ENCODE data around the gene RNF20. TPM values are rescaled to one million over a fixed set of nuclear protein-coding genes. Genes with fewer than 3 reads are reported as not detected.

Gene RNF20
- total RNA-seq, 4 donors from 2014 or later, result 23.6 to 40.7 (median 32.7) TPM

DNA sequence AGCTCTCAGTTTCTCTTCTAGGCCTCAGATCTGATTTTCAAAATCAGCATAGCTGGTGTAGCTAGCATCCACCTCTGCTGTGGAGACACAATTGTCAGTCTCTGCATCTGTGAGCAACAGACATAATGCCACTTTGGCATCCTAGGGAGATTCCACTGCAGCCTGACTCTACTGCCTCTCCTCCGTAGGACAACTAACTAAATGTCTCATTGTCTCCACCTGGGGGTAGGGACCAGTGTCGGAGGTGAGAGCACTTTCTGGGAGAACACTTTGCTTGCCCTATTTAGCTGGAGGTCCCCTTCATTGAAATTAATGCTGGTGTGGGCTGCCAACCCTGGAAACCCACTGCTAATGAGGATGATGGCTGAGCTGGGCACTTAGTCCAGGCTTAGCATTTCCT, 59.7 kb downstream of the RNF20 start:
- H3K4me1 ChIP-seq, result no peaks in the 10 kb centered on the region
- no peak overlapping the region for H3K4me3 ChIP-seq
- no peak overlapping the region for H3K27ac ChIP-seq
- H3K9me3 ChIP-seq, result no peaks in the 10 kb centered on the region
- no peaks in the 10 kb centered on the region for H3K36me3 ChIP-seq
- no peaks in the 10 kb centered on the region for H3K27me3 ChIP-seq
- ATAC-seq, result no peak
- 90% methylated on average over 2 of the region's 2 CpGs; no CpG with 5 or more reads in 1 of the 2 donors for WGBS, 2 donors (ENCODE audit: low coverage in 1 of 2)
- TF ChIP-seq POLR2A (IDR thresholded peaks at IDR 0.05), result no peak
- TF ChIP-seq POLR2AphosphoS5 (IDR thresholded peaks at IDR 0.05), result no peak
- TF ChIP-seq, protein P1, sequence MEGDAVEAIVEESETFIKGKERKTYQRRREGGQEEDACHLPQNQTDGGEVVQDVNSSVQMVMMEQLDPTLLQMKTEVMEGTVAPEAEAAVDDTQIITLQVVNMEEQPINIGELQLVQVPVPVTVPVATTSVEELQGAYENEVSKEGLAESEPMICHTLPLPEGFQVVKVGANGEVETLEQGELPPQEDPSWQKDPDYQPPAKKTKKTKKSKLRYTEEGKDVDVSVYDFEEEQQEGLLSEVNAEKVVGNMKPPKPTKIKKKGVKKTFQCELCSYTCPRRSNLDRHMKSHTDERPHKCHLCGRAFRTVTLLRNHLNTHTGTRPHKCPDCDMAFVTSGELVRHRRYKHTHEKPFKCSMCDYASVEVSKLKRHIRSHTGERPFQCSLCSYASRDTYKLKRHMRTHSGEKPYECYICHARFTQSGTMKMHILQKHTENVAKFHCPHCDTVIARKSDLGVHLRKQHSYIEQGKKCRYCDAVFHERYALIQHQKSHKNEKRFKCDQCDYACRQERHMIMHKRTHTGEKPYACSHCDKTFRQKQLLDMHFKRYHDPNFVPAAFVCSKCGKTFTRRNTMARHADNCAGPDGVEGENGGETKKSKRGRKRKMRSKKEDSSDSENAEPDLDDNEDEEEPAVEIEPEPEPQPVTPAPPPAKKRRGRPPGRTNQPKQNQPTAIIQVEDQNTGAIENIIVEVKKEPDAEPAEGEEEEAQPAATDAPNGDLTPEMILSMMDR (IDR thresholded peaks at IDR 0.05), result no peak
- no peak for TF ChIP-seq EP300 (IDR thresholded peaks at IDR 0.05)

DNA sequence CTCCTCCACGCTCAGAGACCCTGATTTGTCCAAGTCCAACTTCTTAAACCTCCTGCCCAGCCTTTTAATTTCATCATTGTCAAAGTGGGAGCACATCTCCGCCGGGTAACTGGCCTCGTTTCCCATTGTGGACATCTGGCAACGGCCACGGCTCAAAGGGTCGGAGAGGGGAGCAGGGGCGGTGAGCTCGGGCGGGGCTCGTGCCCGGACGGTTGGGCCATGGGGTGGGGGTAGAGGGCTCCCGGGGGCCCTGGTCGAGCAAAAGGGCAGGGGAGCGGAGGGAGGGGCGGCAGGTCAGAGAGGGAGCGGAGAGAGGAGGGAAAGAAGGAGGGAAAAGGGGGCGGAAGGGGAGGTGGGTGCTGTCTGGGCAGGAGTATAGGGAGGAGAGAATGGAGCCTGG, 61.1 kb downstream of the RNF20 start, which contains the start of gene PPP3R2:
TSS of gene PPP3R2 (minus strand) at position 174 of the 400 bp plus-strand sequence. CDS start at position 126, 48 bp downstream.
- no peak for ATAC-seq
- H3K36me3 ChIP-seq, result no peaks in the 10 kb centered on the region
- no peak within 1 kb of the TSS for H3K27ac ChIP-seq
- H3K4me3 ChIP-seq, result no peak within 1 kb of the TSS
- TF ChIP-seq POLR2A (IDR thresholded peaks at IDR 0.05), result no peak
- H3K9me3 ChIP-seq, result no peaks in the 10 kb centered on the region
- H3K27me3 ChIP-seq, result no peaks in the 10 kb centered on the region
- H3K4me1 ChIP-seq, result no peaks in the 10 kb centered on the region
- WGBS, 2 donors (ENCODE audit: low coverage in 1 of 2), result 83 to 86% methylated on average over 5 to 11 of the region's 19 CpGs

- TF ChIP-seq POLR2AphosphoS5 (IDR thresholded peaks at IDR 0.05) (no peak), EP300 (IDR thresholded peaks at IDR 0.05) (no peak)
- TF ChIP-seq, protein P1 (IDR thresholded peaks at IDR 0.05), result peak; percentile 31 to 71 (median 40)
- 14 to 17% methylated on average over 7 to 11 of the region's 11 CpGs for WGBS, 2 donors (ENCODE audit: low coverage in 1 of 2)
- Histone ChIP-seq H3K4me1 (peaks cover 0 to 4% (median 0%) of the 10 kb centered on the region in 3 donors), H3K9me3 (no peaks in the 10 kb centered on the region), H3K36me3 (no peaks in the 10 kb centered on the region), H3K27ac (no peak overlapping the region), H3K27me3 (peaks cover 4% of the 10 kb centered on the region), H3K4me3 (no peak overlapping the region)
- no peak for ATAC-seq
Measured at GRCh38 chr9:101601904-101602765, 68.5 kb downstream of the RNF20 start.

DNA sequence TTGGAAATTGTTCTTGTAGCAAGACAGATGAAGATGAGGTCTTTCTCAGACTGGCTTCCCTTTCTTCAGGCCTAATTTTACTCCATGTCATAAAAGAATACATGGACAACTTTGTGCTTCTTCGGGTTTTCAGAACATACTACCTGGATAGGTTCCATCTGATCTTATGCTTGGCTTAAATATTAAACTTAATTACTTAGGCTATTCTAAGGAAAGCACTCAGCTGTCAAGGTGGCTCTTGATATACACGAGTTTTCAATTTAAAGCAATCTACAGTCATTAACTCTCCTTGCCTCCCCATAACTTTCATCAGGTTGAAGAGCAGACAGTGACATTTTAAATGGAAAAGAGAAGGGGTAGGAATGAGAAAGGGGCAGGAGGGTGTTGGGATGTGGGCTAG, 70.6 kb downstream of the RNF20 start:
- Histone ChIP-seq H3K4me1 (peaks cover 0 to 4% (median 0%) of the 10 kb centered on the region in 3 donors), H3K4me3 (no peak overlapping the region), H3K27me3 (peaks cover 4% of the 10 kb centered on the region), H3K36me3 (no peaks in the 10 kb centered on the region), H3K9me3 (no peaks in the 10 kb centered on the region), H3K27ac (no peak overlapping the region)
- no peak for TF ChIP-seq POLR2A (IDR thresholded peaks at IDR 0.05)
- TF ChIP-seq EP300 (IDR thresholded peaks at IDR 0.05), result no peak
- TF ChIP-seq, protein P1 (IDR thresholded peaks at IDR 0.05), result no peak
- TF ChIP-seq POLR2AphosphoS5 (IDR thresholded peaks at IDR 0.05), result no peak
- ATAC-seq, result no peak
- WGBS, 2 donors (ENCODE audit: low coverage in 1 of 2), result 67 to 70% methylated on average over 2 of the region's 2 CpGs

GRCh38 chr9:101605547-101605946, 71.9 kb downstream of the RNF20 start:
- TF ChIP-seq, protein P1 (IDR thresholded peaks at IDR 0.05), result no peak
- no peak for TF ChIP-seq POLR2AphosphoS5 (IDR thresholded peaks at IDR 0.05)
- no peak for TF ChIP-seq EP300 (IDR thresholded peaks at IDR 0.05)
- no peak for TF ChIP-seq POLR2A (IDR thresholded peaks at IDR 0.05)
- 71 to 83% methylated on average over 1 to 3 of the region's 3 CpGs for WGBS, 2 donors (ENCODE audit: low coverage in 1 of 2)
- no peak for ATAC-seq
- H3K9me3 ChIP-seq, result no peaks in the 10 kb centered on the region
- no peak overlapping the region for H3K4me3 ChIP-seq
- H3K27me3 ChIP-seq, result peaks cover 4% of the 10 kb centered on the region
- no peaks in the 10 kb centered on the region for H3K36me3 ChIP-seq
- H3K27ac ChIP-seq, result no peak overlapping the region
- H3K4me1 ChIP-seq, result peaks cover 0 to 4% (median 0%) of the 10 kb centered on the region in 3 donors

Small RNA genes within 50 kb of the gene (small RNA-seq; reads per million reads assigned to genes)
- gene AL353621.1, result 0 reads per million in 4 donors

Other genes with a start within 250 kb of the RNF20 start
- gene BAAT, start 148.8 kb upstream of the RNF20 start, total RNA-seq, result under 1 TPM in 1 of 4 donors, not detected in 3; 0.25 TPM
- gene MRPL50, start 135.2 kb upstream of the RNF20 start, total RNA-seq, result 10 to 100 TPM; 11.3 to 14.8 (median 13.4) TPM
- gene ZNF189, start 135.0 kb upstream of the RNF20 start, total RNA-seq, result 10 to 100 TPM; 19.0 to 21.9 (median 20.5) TPM
- gene ALDOB, start 98.1 kb upstream of the RNF20 start, total RNA-seq, result not detected
- gene PPP3R2, start 61.1 kb downstream of the RNF20 start, total RNA-seq, result not detected
- under 1 TPM; under 0.01 to 0.69 (median 0.41) TPM for gene GRIN3A, start 204.8 kb downstream of the RNF20 start, total RNA-seq

Data from gastroesophageal sphincter (tissue), 4 donors.